Pancreas (tissue), 10 donors: Measurements from ENCODE around the gene LPAR1. TPM values are rescaled to one million over a fixed set of nuclear protein-coding genes. Genes with fewer than 3 reads are reported as not detected.
A peak's percentile ranks its signal among the peaks of the same experiment; 100 is the strongest.

Source experiments
- ATAC-seq, 4 donors: fragments of 200-7000 bp; cut with Tn5 transposase; one replicate each; pipeline versions ENCODE4 v1.8.0 to v1.9.1; 2020; ENCODE audit warnings: mild to moderate bottlenecking in 4 of 4, moderate library complexity in 4 of 4
- DNase-seq, 6 donors: peaks; one replicate each; pipeline ENCODE4 v3.0.0-alpha.2; 2020
- FAIRE-seq: peaks from 2 replicates; lab custom pipeline; 2012; peaks lifted over from hg19 to GRCh38; lab: Jason Lieb, UNC
- H3K27ac ChIP-seq, 4 donors: fragments of 200-600 bp; sonication (generic); 1 replicate in 3 of 4; 2 replicates in 1 of 4; pipeline versions ENCODE4 v1.5.0 to v1.8.0; 2020
- H3K27me3 ChIP-seq, 4 donors: fragments of 200-600 bp; one replicate each; pipeline ENCODE4 v1.8.0; 2021
- H3K36me3 ChIP-seq, 3 donors: fragments of 200-600 bp; sonication (generic) in 1 of 3; one replicate each; pipeline versions ENCODE4 v1.5.0 to v1.8.0; 2020 to 2021
- H3K4me1 ChIP-seq, 3 donors: fragments of 200-600 bp; one replicate each; pipeline ENCODE4 v1.8.0; 2021
- H3K4me3 ChIP-seq, 4 donors: fragments of 200-600 bp; sonication (generic) in 2 of 4; one replicate each; pipeline versions ENCODE4 v1.5.0 to v1.8.0; 2020 to 2021
- H3K9me3 ChIP-seq, 4 donors: fragments of 200-600 bp; one replicate each; pipeline ENCODE4 v1.8.0; 2021
- CTCF ChIP-seq, 4 donors: fragments of 200-600 bp; sonication (generic) in 3 of 4; IDR thresholded peaks; one replicate each; pipeline versions ENCODE4 v1.5.0 to v1.8.0; 2021; ENCODE audit warnings: antibody characterized with exemption in 4 of 4
- WGBS, 2 donors: extraction: QIAGEN DNeasy Blood & Tissue Kit; methylation state at CpG; one replicate each; pipeline ENCODE4 v1.1.7; 2013; 5-methylcytosine and 5-hydroxymethylcytosine counted together
- intact Hi-C, 3 donors: fragments of 100-400 bp; cut with DNase I; formaldehyde crosslinking; loops; one replicate each; pipeline versions ENCODE4 v1.11.1 to v1.14.2; 2022
- polyA plus RNA-seq, 2 donors: library from polyadenylated mRNA; stranded (reverse); fragments of 200-250 nt; gene quantifications; one replicate each; pipeline ENCODE4 v1.2.3, GENCODE V29; 2013
- total RNA-seq, 6 donors: library from RNA; stranded (reverse); fragmentation: NEBNext Ultra II Directional in 4 of 6; extraction: Animal tissue kit (Norgen Biotek cat#: 25700) in 4 of 6; gene quantifications; one replicate each; pipeline versions ENCODE4 v1.2.1 to v1.2.4, GENCODE V29; 2021 to 2023
- donor health status: healthy with polysubstance abuse.
- donor health status: DM: no; HTN: no; CAD: no; lungs with moderate emphysema.
- donor health status: DM: no; HTN: no; CAD: no.
- donor health status: control.
- donor health status: control.
- donor health status: Bipolar disorder and iron deficiency.
- donor health status: DM: yes; HTN: yes; CAD: no.
- donor health status: DM: no; HTN: no; CAD: no.
- donor health status: DM: no; HTN: no; CAD: no.
- donor health status: DM: yes; HTN: yes; CAD: no.

Gene LPAR1
- total and polyA plus RNA-seq, 8 donors: 3.8 to 11.4 (median 5.2) TPM

- no peak for TF ChIP-seq CTCF (IDR thresholded peaks at IDR 0.05)
- no peaks in the 10 kb centered on the region for H3K27me3 ChIP-seq
- FAIRE-seq (no peak), DNase-seq (no peak), ATAC-seq (peak in 3 of 4 donors; percentile 18 to 73 (median 72))
- no peak overlapping the region for H3K27ac ChIP-seq
- H3K4me3 ChIP-seq: no peak overlapping the region
- no peaks in the 10 kb centered on the region for H3K4me1 ChIP-seq
- intact Hi-C loops: no loop called here
- H3K9me3 ChIP-seq: no peaks in the 10 kb centered on the region
- 88 to 89% methylated on average over 3 of the region's 3 CpGs for WGBS, 2 donors
- no peaks in the 10 kb centered on the region for H3K36me3 ChIP-seq
These were observed 118.7 kb downstream of the LPAR1 start for GRCh38 chr9:110919609-110920008.

GRCh38 chr9:110919050-110919435 lies 119.2 kb downstream of the LPAR1 start:
- intact Hi-C loops: no loop called here
- FAIRE-seq: no peak

GRCh38 chr9:110918316-110919049 lies 119.8 kb downstream of the LPAR1 start:
- no peaks in the 10 kb centered on the region for H3K9me3 ChIP-seq
- no peak for ATAC-seq
- no peak for DNase-seq
- H3K4me1 ChIP-seq: no peaks in the 10 kb centered on the region
- intact Hi-C loops: no loop called here
- H3K27me3 ChIP-seq: no peaks in the 10 kb centered on the region
- 93 to 97% methylated on average over 1 of the region's 1 CpG for WGBS, 2 donors
- no peaks in the 10 kb centered on the region for H3K36me3 ChIP-seq
- TF ChIP-seq CTCF (IDR thresholded peaks at IDR 0.05): no peak
- H3K27ac ChIP-seq: no peak overlapping the region
- no peak for FAIRE-seq
- no peak overlapping the region for H3K4me3 ChIP-seq

More at GRCh38 chr9:110919050-110919435, 119.2 kb downstream of the LPAR1 start:
- no peaks in the 10 kb centered on the region for H3K27me3 ChIP-seq
- DNase-seq: no peak
- WGBS, 2 donors: 94 to 96% methylated on average over 3 of the region's 3 CpGs
- no peak overlapping the region for H3K27ac ChIP-seq
- H3K4me1 ChIP-seq: no peaks in the 10 kb centered on the region
- no peaks in the 10 kb centered on the region for H3K36me3 ChIP-seq
- H3K4me3 ChIP-seq: no peak overlapping the region
- no peak for TF ChIP-seq CTCF (IDR thresholded peaks at IDR 0.05)
- H3K9me3 ChIP-seq: no peaks in the 10 kb centered on the region
- ATAC-seq: no peak

- Histone ChIP-seq H3K36me3 (no peaks in the 10 kb centered on the region), H3K27ac (no peak overlapping the region), H3K9me3 (no peaks in the 10 kb centered on the region), H3K4me3 (no peak overlapping the region), H3K4me1 (peaks cover 0 to 12% (median 0%) of the 10 kb centered on the region in 3 donors), H3K27me3 (no peaks in the 10 kb centered on the region)
- WGBS, 2 donors: 92 to 93% methylated on average over 2 of the region's 2 CpGs
- intact Hi-C loops: no loop called here
- DNase-seq: no peak
- FAIRE-seq: no peak
- no peak for TF ChIP-seq CTCF (IDR thresholded peaks at IDR 0.05)
- ATAC-seq: no peak
These were observed 121.9 kb downstream of the LPAR1 start for GRCh38 chr9:110916403-110916802.
